GM19193 (cell line): Measurements from ENCODE around the gene RGS10.

Source experiments
- POLR2A ChIP-seq: IDR thresholded peaks from 4 replicates; pipeline ENCODE4 v1.6.1; 2011; ENCODE audit not compliant: insufficient read depth, insufficient read length; ENCODE audit errors: extremely low read depth

The RGS10 gene

DNA sequence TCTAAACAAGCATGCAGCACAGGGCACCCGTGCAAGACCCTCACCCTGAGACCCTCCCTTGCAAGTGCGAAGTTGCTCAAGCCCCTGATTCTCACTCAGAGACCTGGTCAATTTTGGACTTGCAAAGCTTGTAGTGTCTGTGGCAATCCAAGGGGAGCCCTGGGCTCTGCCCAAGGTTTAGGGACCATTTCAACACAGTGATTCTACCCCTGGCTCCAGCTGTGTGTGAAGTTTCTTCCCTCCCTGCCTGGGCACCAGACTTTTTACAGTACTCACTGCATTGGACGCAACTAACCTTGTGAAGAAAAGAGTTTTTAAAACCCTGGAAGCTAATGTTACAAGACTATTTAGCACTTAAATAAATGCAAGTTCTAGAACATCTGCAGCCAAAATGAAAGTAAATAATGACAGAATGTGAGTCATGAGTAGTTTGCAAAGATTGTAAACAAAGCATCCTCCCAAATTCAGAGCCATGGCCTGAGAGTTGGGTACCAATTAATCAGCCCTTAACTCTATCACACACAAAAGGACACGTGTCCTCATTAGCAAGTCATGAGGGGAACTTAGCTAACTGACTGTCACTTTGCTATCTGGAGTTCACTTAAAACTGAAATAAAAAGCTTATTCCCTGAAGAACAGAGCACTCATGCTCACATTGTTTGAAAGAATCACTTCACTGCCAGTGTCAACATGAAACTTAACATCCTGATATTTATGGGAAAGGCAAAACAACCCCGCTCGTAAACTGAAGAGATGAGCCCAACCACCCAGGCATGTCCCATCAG, 48.1 kb downstream of the RGS10 start:
- TF ChIP-seq POLR2A, result no peak

- no peak for TF ChIP-seq POLR2A
Measured at GRCh38 chr10:119493155-119493554, 49.4 kb downstream of the RGS10 start.

DNA sequence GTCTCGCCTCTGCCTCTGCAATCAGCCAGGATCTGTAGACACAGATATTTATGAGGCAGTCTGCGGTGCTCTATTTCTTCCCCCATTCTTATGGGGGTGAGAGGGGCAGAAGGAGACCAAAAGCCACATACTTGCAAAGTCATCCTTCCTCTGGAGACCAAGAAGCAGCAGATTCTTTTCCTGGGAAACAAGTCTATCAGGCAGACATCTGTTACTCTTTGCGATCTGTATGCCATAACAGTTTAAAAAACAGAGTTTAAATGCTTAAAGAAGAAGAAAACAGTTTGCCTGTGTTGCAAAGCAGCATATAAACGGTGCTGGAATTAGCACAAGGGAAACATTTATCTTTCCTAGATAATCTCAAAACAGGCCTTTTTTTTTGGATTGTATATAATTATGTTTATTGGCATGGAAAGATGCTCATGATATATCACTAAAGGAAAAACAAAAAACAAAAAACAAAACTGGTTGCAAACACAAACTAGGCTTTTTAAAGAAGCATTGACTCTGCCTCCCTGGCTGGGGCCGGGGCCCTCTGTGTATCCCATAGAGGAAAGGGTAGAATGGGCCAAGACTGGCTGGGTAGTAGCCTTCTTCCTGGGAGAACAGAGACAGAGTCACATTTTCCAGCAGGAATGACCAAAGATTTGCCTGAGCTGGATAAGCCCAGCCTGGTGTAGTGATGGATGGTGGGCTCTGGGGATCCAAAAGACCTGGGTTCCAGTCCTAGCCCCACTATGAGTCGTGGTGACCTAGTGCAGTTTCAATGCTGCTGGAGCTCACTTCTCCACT, 50.4 kb downstream of the RGS10 start:
- no peak for TF ChIP-seq POLR2A

GRCh38 chr10:119489991-119490326, 52.6 kb downstream of the RGS10 start:
- no peak for TF ChIP-seq POLR2A

DNA sequence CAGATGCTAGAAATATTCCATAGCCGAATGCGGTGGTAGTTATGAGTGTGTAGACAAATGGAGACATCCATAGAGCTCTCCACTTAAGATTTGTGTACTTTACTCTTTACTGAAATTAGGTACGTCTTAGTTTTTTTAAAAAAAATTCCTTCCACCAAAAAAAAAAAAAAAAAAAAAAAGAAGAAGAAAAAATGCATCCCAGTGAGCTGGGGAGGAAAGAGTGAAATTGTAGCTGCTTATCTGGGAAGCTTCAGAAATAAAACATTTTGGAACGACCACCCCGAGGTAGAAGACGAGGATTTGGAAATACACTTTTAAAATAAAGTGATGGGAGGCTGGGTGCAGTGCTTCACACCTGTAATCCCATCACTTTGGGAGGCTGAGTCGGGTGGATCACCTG, 53.8 kb downstream of the RGS10 start:
- no peak for TF ChIP-seq POLR2A

GRCh38 chr10:119483839-119484238, 58.7 kb downstream of the RGS10 start:
- no peak for TF ChIP-seq POLR2A

DNA sequence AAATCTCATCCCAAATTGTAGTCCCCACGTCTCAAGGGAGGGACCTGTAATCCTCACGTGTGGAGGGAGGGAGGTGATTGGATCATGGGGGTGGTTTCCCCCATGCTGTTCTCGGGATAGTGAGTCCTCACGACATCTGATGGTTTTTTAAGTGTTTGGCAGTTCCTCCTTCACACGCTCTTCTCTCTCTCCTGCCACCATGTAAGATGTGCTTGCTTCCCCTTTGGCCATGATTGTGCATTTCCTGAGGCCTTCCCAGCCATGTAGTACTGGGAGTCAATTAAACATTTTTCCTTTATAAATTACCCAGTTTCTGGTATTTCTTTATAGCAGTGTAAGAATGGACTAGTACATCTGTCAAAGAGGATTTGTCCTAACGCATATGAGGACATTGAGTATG, 59.5 kb downstream of the RGS10 start:
- no peak for TF ChIP-seq POLR2A

DNA sequence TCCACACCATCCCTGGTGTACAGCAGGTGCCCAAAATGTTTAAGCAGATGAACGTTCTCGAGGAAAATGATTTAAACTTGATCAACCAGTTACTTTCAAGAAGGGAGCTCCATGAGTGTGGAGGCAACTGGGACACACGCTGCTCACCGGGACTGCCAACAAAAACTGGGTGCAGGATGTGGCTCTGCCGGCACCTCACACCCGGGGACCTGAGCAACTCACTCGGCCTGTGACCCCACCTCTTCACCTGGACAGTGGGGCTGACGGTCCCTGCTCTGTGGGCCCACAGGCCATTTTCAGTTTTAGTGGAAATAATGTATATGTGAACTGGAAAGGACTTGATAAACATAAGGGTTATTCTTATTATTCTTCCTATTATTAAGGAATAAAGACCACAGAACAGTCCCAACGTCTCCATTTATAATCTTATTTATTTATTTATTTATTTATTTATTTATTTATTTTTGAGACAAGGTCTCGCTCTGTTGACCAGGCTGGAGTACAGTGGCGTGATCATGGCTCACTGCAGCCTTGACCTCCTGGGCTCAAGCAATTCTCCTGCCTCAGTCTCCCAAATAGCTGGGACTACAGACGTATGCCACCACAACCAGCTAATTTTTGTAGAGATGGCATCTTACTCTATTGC, 60.6 kb downstream of the RGS10 start:
- TF ChIP-seq POLR2A, result no peak

GRCh38 chr10:119480667-119481066, 61.9 kb downstream of the RGS10 start:
- TF ChIP-seq POLR2A, result no peak

GRCh38 chr10:119479532-119479931, 63.0 kb downstream of the RGS10 start:
- TF ChIP-seq POLR2A, result no peak

DNA sequence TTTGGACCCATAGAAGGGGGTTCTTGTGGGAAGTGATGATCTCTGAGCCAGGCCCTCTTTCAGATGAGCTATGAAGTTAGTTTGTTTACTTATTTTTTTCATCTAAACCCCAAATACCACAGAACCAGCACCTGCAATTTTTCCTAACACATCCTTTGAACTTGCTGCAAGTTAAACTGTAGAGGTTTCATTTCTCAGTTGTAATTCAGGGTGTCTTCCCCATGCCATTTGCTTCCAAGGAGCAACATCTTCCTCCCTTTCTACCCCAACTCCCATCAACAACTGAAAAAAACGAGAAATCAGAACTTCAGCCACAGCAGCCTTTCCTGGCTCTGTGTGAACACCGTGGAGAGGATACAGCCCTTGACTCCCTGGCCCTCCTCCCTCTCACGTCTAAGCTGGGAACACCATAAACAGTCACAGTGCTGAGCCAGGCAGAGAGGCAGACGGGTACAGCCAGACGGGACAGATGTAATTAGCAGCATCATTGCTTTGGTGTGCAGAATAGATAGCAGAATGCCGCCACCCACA, 63.6 kb downstream of the RGS10 start:
- TF ChIP-seq POLR2A, result no peak

GRCh38 chr10:119478111-119478802, 64.3 kb downstream of the RGS10 start:
- TF ChIP-seq POLR2A, result no peak

DNA sequence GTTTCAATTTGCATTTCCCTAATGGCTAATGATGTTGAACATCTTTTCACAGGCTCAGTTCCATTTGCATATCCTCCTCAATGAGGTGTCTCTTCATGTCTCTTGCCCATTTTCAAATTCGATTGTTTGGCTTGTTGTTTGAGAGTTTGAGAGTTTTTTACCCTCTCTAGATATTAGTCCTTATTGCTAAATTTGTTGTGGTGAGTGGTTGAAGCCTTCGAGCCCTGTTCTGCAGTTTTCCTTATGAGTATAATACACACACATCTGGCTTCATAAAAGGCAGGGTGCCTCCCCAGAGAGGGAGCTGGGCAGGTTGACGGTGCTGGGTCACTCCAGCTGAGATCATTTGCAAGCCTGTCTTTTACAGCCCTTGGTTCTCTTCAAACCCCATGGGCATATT, 65.1 kb downstream of the RGS10 start:
- no peak for TF ChIP-seq POLR2A

- no peak for TF ChIP-seq POLR2A
Measured at GRCh38 chr10:119474606-119475005, 67.9 kb downstream of the RGS10 start.

DNA sequence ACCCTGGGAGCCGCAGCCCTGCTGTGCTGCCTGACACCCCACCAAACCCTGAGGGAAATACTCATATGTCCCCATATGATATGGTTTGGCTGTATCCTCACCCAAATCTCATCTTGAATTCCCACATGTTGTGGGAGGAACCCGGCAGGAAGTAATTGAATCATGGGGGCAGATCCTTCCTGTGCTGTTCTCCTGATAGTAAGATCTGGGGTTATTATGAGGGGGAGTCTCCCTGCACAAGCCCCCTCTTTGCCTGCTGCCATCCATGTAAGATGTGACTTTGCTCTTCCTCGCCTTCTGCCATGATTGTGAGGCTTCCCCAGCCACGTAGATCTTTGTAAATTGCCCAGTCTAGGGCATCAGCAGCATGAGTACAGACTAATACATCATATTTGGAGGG, 68.7 kb downstream of the RGS10 start:
- no peak for TF ChIP-seq POLR2A
